ENCODE measurements around the gene LYZL2.

Gene LYZL2

DNA sequence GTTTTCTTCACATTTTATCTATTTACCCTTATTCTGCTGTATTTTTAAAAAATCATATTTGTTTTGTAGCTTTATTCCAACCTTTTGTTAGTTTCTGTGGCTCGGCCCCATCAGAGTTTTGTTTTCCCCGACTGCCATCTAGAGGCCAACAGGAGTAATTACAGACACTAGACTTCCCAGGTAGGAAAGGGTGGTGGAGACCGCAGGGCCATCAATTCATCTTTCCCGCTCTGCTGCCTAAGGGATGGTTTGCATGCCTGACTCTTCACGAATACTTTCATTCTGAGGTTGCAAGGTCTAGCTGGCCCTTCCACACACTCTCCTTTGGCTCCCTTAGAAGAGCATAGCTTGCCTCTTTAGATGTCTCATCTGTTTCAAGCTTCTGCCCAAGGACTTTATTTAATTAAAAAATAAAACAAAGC, 38.3 kb downstream of the LYZL2 start:
- peak; percentile 62 to 81 (median 63) for DNase-seq

DNA sequence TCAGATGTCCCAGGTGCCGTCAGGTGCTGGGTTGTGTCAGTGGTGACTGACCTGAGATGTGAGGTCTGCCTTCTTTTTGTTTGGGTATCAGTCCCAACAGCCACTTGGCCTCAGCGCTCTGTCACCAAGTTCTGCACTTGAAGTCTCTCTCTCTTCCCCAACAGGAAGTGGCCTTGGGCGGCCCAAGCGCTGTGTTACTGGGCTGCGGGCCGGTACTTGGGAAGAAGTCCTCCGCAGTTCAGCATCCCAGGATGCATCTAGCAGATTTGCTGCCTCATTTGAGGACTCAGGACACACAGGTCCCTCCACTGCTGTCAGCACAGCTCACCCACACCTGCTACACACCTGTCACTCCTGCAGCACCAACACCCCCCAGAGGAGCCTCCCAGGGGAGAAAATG, 40.1 kb downstream of the LYZL2 start:
- peak; percentile 42 to 73 (median 63) for DNase-seq

DNA sequence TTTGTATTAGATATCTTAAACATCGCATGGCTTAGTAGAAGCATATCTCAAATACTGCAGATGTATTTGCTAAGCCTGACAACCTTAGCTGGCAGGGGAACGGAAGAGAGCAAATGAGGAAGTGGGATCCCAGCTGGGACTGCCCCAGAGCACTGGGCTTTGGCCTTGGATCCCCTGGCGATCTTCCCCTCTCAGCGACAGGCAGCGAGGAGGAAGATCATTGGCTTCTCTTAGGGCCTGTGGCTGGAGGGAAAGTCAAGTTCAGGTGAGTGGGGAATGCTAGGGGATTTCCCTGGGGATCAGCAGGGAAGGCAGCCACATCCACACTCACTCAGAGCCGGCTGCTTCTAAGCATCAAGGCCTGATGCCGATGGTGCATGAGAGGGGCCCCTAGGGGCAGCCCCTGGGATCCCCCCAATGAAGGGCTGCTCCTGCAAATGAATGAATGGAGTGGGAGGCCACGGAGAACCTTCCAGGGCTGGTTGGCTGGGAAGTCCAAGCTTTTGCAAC, 42.0 kb downstream of the LYZL2 start:
- DNase-seq = peak; percentile 82 to 91 (median 89)

DNA sequence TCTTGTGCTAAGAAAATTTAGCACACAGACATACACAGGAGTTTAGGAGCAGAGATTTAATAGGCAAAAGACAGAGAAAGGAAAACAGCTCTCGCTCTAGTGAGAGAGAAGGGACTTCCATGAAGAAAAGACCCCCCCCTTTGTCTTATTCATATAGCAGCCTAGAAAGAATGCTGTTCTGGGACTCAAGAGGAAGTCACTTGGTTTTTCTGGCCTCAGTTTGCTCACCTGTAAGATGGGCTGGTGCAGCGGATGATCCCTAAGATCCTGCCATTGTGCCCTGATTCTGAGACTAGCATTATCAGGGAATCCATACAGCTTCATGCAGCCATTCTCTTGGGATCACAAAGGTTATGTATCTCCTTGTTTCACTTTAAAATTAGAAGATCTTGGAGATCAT, 42.7 kb downstream of the LYZL2 start:
- no peak for DNase-seq

DNA sequence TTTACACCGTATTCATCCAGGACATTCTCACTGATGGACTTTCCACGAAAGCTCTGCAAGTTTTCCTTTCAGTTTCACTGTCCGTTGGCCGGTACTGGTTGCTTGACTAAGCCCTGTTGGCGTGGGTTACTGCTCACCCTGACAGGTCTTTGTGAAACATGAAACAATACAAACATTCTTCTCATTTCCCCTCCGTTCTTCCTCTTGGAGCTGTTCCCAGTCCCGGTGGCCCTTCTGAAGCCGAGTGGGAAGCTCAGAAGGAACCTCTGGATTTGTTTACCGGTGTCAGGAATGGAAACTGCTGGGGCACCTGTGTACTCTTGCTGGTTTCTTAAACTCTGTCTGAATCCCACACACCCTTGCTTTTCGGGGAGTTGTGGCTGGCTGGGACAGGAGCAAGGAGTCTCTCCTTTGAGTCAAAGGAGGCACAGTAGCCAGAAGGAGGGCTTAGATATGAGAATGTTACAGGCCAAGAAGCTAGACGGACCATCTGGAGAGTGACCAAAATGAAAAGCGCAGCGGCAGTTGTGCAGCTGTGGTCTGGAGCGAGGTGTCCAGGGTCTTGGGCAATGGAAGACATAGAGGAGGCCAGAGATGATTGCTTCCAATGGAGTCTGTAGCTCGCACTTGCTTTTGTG, 45.7 kb downstream of the LYZL2 start:
- peak; percentile 56 to 79 (median 68) for DNase-seq

DNA sequence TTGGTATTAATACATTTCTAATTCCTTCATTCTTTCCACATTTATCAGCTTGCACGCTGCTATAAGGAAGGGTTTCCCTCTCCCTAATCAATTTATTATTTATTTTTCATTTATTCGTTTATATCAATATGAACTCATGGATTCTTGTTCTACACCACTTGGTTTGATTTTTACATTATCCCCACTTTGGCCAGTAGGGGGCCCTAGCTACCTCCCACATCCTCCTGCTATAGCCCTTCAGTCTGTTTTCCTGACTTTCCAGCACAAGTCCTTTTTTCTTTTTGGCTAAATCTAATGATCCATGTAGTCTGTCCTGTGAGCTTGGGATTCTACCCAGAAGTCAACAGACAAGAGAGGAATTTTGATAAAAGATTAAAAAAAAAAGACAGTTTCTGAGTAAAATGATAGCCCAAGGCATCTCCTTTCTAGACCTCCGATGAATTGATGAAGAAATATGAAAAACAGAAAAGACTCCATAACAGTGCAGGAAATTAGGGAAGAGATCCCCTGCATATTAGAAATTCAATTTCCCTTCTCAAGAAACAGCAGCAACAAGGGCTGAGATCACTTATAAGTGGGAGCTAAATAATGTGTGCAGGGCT, 47.7 kb downstream of the LYZL2 start:
- peak; percentile 53 to 71 (median 62) for DNase-seq

DNA sequence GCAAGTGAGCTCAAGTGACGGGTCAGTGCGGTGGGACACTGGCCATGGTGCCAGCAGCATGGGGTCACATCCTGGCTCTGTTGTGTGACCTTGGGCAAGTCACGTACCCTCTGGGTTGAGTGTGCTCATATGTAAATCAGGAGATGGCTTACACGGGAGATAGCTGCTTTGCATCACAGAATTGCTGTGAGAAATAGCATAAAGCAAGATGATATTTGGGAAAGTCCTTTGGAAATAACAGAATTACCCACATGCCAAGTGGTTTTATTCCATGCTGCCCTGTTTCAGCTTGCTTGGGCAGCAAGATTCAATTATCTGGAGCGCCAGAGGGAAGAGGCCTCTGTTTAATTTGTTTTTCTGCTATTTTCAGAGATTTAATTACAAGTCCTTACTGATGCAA, 48.9 kb downstream of the LYZL2 start:
- DNase-seq = no peak

DNA sequence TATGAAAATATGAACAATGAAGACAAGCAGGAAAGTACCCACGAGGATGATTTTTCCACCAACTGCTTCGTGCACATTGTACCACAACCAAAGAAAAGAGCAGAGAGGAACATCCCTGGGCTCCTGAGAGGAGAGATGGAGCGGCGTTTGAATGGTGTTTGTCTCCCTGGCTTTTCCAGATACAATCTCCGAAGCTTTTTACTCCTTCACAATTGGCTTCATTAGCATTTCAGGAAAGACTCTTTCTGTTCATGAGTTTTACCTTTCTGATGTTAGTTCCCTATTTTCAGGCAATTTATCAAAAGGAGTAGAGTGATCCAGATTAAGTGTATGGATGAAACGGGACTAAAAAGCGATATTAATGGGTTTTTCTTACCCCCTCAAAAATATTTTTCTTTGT, 49.3 kb downstream of the LYZL2 start:
- DNase-seq = no peak

DNA sequence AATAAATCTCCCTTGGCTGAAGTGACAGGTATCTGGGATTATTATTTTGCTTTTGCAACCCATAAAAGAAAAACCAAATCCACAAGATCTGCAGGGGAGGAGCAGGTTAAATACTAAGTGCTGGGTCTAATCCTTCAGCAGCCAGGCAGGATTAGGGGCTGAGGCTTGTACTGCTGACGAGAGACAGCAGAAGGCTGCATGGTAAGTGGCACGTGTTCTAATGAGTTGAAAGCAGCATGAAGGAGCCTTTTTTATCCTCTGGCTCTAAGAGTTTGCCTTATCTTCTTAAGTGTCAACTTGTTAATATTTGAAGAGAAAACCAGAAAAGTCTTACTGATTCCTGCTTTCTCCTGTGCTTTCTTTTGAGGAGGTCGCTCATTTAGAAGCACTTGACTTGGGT, 50.0 kb downstream of the LYZL2 start:
- DNase-seq = no peak

DNA sequence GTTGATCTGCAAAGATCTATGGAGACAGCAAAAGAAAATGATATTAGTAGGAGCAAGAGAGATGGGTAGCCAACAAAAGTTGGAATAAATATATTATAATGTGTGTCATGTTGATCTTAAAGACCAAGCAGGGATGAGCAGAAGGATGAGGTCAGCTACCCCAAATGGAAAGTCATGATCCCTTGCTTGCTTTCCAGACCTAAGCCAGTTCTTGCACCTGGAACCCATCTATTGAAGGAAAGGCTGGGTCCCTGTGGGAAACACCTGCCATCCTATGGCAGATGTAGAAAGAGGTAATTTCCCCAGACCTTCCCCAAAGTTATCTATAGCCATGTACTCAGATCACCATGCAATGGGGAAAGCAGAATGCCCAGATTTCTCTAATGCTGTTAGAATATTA, 52.5 kb downstream of the LYZL2 start:
- DNase-seq = no peak

DNA sequence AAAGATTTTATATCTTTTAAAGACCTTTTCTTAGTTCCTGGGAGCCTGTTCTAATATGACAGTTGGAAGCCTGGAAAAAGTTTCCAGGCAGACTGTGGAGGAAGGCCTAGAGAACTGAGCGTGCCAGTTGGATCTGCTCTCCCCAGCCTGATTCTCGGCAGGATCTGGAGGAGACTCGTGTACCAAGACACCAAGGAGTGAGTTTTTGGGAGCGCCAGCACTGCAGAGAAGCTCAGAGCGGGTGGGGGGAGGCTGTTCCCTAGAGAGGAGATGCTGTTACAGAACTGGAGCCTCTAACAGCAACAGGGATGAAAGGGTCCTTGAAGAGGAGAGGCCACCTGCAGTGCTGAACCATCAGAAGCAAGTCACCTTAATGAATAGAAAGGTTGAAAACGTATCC, 52.9 kb downstream of the LYZL2 start:
- DNase-seq = no peak

DNA sequence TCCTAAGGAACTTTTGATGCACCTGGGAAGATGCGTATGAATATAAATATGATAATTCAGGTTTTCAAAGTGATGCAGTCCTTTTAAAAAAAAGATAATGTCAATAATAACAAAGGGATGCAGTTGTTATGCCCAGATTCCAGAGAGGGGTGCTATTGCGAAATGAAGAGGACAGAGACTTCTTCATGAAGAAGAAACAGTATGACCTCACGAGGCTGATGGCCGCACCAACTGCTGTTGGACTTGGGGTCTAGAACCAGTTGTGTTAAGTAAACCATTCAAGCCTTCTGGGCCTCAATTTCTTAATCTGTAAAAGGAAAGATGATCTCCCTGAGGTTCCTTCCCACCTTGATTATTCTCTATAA, 55.1 kb downstream of the LYZL2 start:
- DNase-seq = peak in 3 of 4 experiments; percentile 23 to 42 (median 28)

DNA sequence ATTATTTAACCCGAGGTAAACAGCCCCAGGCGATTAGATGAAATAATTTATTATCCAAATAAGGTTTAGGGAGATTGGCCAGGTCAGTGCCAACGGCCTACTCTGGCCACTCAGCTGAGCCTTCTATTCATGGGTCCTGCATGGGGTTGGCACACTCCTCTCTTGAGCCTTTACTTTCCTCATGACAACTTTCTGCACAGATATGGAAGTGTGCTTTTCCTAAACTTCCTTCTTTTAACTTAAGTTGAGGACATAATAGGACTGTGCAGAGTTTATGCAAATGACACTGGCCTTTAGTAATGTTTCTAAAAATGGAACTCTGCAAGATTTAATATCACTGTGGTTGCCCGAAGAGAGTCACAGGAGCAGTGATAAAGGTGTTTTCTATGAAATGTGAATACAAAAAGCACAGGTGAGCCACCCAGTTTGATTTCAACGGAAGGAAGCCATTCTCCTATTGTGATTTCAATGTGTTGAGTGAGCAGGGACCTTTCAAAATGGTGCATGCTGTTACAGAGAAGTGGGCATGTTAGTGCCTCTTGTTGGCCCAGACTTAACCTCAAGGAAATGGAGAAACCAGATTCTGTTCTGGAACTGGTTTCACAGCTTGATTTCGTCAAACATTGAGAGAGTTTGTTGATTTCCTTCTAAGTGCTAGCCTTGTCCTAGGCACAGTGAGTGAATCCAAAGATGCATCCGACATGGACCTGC, 55.7 kb downstream of the LYZL2 start:
- DNase-seq = peak; percentile 37 to 78 (median 64)

DNA sequence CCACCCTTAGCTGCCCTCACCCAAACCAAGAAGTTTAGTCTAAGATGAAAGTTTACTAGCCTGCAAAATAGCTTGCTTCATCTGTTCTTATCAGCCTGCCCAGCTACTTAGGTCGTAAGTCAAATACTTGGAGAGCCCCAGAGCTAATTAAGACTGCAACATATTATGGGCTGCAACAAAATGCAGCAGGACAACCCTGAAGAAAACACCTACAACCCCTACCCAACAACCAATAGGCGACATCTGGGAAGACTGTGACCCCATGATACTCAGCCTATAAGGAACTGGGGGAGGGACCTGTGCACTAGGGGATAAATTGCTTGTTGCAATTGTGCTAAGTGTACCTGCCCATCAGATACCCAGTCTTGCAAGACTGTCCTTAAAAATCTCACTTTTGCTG, 64.1 kb downstream of the LYZL2 start:
- no peak for DNase-seq

DNA sequence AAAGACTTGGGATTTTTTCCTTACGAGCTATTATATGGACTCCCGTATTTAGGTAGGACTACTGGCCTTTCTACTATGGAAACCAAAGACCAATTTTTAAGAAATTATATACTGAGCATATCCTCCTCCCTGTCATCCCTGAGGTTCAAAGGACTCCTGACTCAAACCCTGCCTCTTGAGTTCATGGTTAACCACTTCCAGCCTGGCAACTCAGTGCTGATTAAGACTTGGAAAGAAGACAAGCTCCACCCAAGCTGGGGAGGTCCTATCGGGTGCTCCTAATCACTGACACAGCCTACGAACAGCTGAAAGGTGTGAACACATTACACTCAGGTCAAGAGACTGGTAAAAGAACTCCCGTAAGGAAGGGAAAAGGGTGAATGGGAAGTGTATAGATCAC, 66.8 kb downstream of the LYZL2 start:
- no peak for DNase-seq
